ENCODE measurements around the gene SCAI.
A peak's percentile ranks its signal among the peaks of the same experiment; 100 is the strongest.
"Not testable (repeated sequence)": the region's sequence is repeated elsewhere in the genome, so short reads cannot be mapped to it uniquely, and the experiment has no call there.

The SCAI gene

GRCh38 chr9:125150349-125151245, 7.3 kb upstream of the SCAI start:
- DNase-seq (ENCODE audit: low spot score), result no peak

- no peak for DNase-seq (ENCODE audit: low spot score)
Observed at GRCh38 chr9:125147401-125147951, 4.1 kb upstream of the SCAI start.

- DNase-seq (ENCODE audit: low spot score), result no peak
Observed at GRCh38 chr9:125146247-125146646, 2.9 kb upstream of the SCAI start.

- DNase-seq (ENCODE audit: low spot score), result no peak
Observed at GRCh38 chr9:125145425-125145824, 2.1 kb upstream of the SCAI start.

- peak; percentile 20 for DNase-seq (ENCODE audit: low spot score)
Observed at GRCh38 chr9:125142560-125143376, 560 bp downstream of the SCAI start.

GRCh38 chr9:125141751-125142150, 1.6 kb downstream of the SCAI start:
- no peak for DNase-seq (ENCODE audit: low spot score)

- DNase-seq (ENCODE audit: low spot score), result no peak
Observed at GRCh38 chr9:125141251-125141650, 2.1 kb downstream of the SCAI start.

- no peak for DNase-seq (ENCODE audit: low spot score)
Observed at GRCh38 chr9:125140576-125140975, 2.8 kb downstream of the SCAI start.

GRCh38 chr9:125137200-125137599, 6.1 kb downstream of the SCAI start:
- DNase-seq (ENCODE audit: low spot score), result no peak

GRCh38 chr9:125134976-125135375, 8.4 kb downstream of the SCAI start:
- no peak for DNase-seq (ENCODE audit: low spot score)

- no peak for DNase-seq (ENCODE audit: low spot score)
Observed at GRCh38 chr9:125133403-125134329, 9.7 kb downstream of the SCAI start.

GRCh38 chr9:125131778-125132177, 11.6 kb downstream of the SCAI start:
- no peak for DNase-seq (ENCODE audit: low spot score)

- no peak for DNase-seq (ENCODE audit: low spot score)
Observed at GRCh38 chr9:125126019-125126746, 17.1 kb downstream of the SCAI start.

- DNase-seq (ENCODE audit: low spot score), result no peak
Observed at GRCh38 chr9:125125523-125125922, 17.8 kb downstream of the SCAI start.

- no peak for DNase-seq (ENCODE audit: low spot score)
Observed at GRCh38 chr9:125121146-125121545, 22.2 kb downstream of the SCAI start.

- no peak for DNase-seq (ENCODE audit: low spot score)
Observed at GRCh38 chr9:125119643-125120286, 23.6 kb downstream of the SCAI start.

- DNase-seq (ENCODE audit: low spot score), result not testable (repeated sequence)
Observed at GRCh38 chr9:125118696-125119095, 24.6 kb downstream of the SCAI start.

GRCh38 chr9:125114503-125114902, 28.8 kb downstream of the SCAI start:
- not testable (repeated sequence) for DNase-seq (ENCODE audit: low spot score)

- no peak for DNase-seq (ENCODE audit: low spot score)
Observed at GRCh38 chr9:125110464-125110863, 32.9 kb downstream of the SCAI start.

GRCh38 chr9:125108541-125108940, 34.8 kb downstream of the SCAI start:
- DNase-seq (ENCODE audit: low spot score), result not testable (repeated sequence)

Measured in HuH-7 (cell line).